SHP77 treated with DMSO at 0.1 percent for 48 hours (cell line): ENCODE data around the gene STPG3.

ENCODE experiments used
- DNase-seq: peaks from one replicate; lab custom pipeline; 2025; lab: John Stamatoyannopoulos, UW

The STPG3 gene

GRCh38 chr9:137302118-137302448 is 51.0 kb downstream of the STPG3 start, which contains the start of gene NRARP:
Gene NRARP, minus strand, starts transcription at chr9:137302271. Its CDS starts 343 bp downstream, at chr9:137301928.
- peak; percentile 36 for DNase-seq

- no peak for DNase-seq
These were observed 51.5 kb downstream of the STPG3 start for GRCh38 chr9:137302449-137303150.
